GM12872 (cell line): Measurements from ENCODE around the gene RFX1.

Source experiments
- TF ChIP-seq, protein P1 (sequence below): IDR thresholded peaks from 3 replicates; pipeline ENCODE4 v1.5.1; 2011; ENCODE audit warnings: low read depth, mild to moderate bottlenecking, low read length, moderate library complexity; ENCODE audit not compliant: insufficient read depth

Gene RFX1

DNA sequence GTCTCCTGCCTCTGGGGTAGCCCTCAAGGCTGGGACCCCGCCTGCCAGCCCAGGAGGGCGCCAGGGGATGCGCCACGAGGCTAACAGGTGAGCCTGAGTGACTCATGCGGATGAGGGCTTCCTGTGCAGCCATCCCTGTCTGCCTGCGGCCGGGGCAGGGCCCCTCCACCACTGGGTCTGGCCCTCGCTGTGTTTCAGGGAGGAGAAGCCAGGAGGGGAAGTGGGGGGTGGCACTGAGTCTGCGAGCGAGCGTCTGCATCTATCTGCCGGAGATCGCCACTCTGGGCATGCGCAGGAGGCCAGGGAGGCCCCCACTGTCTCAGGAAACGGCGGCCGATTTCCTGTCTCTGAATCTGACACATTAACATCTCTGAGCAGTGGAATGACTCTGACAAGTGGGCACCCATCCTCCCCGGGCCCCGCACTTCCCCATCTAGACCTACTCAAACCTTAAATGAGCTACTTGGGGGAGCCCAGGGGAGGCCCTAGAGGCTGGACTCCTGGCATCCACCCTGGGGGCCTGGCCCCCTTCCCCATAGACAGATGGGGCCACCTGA is 19.7 kb downstream of the RFX1 start:
- TF ChIP-seq, protein P1, sequence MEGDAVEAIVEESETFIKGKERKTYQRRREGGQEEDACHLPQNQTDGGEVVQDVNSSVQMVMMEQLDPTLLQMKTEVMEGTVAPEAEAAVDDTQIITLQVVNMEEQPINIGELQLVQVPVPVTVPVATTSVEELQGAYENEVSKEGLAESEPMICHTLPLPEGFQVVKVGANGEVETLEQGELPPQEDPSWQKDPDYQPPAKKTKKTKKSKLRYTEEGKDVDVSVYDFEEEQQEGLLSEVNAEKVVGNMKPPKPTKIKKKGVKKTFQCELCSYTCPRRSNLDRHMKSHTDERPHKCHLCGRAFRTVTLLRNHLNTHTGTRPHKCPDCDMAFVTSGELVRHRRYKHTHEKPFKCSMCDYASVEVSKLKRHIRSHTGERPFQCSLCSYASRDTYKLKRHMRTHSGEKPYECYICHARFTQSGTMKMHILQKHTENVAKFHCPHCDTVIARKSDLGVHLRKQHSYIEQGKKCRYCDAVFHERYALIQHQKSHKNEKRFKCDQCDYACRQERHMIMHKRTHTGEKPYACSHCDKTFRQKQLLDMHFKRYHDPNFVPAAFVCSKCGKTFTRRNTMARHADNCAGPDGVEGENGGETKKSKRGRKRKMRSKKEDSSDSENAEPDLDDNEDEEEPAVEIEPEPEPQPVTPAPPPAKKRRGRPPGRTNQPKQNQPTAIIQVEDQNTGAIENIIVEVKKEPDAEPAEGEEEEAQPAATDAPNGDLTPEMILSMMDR, result no peak

DNA sequence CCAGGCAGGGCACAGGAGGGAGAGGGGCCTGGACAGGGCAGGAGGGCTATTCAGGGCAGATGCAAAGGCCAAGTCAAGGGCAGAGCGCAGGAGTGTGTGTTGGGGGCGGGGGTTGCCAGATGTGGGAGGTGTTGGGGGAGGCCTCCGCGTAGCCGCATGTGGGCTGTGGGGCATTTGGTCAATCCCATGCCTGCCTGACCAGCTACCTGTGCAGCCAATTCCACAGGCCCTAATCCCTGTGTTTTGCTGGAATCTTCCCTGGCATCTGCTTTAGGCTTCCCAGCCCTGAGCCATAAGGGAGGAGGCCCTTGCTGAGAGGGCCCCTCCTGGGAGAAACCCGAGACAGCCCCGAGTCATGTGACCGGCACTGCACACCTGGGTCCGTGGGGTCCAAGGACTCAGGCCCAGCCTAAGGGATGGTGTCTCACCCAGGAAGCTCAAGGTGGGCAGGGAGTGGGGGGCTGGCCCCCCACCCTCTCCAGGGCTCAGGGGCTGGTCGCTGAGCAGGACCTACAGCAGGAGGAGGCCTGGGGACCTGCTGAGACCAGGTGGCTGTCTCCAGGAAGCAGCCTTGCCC is 20.3 kb downstream of the RFX1 start:
- TF ChIP-seq, protein P1, result no peak

DNA sequence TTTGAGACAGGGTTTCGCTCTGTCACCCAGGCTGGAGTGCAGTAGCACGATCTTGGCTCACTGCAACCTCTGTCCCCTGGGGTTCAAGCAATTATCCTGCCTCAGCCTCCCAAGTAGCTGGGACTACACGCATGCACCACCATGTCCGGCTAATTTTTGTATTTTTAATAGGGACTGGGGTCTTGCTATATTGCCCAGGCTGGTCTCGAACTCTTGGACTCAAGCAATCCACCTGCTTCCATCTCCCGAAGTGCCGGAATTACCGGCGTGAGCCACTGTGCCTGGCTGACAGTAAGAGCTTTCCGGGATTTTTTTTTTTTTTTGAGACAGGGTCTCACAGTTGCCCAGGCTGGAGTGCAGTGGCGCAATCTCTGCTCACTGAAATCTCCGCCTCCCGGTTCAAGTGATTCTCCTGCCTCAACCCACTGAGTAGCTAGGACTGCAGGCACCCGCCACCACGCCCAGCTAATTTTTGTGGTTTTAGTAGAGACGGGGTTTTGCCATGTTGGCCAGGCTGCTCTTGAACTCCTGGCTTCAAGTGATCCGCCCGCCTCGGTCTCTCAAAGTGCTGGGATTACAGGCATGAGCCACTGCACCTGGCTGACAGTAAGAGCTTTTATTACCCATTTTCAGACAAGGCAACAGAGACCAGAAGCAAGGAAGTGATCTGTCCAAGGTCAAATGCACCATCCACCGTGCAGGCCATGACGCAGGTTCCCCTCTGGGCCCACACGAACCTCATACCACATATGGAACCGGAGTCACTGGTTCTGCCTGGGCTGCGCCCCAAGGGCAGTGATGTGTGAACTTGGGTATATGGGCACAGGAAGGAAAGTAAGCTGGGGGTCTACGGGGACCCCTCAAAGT is 21.0 kb downstream of the RFX1 start:
- TF ChIP-seq, protein P1, result no peak

DNA sequence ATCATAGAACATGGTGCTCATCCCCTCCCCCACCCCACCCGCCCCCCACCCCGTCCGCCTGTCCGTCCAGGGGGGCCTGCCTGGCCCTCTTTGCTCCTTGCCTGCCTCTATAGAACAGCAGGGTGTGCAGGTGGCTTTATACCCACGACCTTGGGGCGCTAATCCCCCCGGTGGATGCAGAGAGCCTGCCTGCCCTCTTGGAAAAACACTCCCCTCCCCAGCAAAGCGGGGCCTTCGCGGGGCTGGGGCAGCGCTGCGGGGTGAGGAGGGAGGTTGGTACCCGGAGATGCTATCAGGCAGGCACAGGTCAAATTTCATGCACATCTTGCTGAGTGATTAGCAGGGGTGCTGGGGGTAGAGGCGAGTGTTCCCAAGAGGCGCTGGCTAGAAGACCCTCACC is 21.9 kb downstream of the RFX1 start:
- TF ChIP-seq, protein P1, result no peak

DNA sequence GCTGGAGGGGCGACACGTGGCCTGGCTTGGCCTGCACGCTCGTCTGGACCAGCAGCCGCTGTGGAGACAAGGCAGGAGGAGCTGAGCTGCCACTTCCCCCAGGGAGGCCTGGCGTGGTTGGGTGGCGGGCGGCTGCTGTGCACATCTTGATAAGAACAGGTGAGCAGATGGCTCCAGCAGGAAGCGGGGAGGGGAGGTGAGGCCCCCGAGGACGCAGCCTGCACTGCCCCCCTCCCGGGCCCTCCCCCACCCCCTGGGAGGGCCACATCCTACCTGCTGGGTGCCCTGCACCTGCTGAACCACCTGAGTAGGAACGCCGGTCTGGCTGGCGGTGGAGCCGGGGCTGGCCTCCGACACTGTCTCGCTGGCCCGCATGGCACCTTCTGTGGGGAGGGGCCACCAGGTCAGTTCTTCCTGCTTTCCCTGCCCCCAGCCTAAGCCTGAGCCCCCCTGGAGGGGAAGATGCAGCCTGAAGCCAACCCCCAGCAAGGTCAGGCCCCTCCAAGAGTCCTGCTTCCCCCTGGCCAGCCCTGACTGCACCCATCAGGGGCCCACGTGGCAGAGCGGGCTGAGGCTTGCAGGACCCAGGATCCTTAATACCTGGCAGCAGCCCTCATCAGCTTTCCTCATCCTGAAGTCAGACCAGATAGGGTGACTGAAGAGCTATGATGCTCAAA is 22.8 kb downstream of the RFX1 start:
- TF ChIP-seq, protein P1, result no peak

DNA sequence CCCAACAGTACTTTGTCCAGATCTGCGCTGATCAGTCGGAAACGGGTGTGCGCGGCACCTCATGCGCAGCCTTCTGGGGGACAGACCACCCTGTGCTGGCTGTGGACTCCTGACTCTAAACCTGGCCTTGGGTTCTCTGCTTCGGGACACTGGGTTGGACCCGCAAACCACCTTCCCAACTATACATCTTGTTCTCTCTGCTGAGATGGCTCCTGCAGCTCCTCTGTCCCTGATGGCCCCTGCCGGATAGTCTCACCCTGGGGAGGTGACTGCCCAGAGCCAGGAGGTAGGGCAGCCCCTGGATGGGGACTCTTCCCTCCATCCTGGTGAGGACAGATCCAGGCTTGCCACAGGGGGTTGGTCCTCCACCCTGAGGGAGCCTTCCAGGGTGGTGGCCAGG is 23.3 kb downstream of the RFX1 start:
- TF ChIP-seq, protein P1, result no peak

DNA sequence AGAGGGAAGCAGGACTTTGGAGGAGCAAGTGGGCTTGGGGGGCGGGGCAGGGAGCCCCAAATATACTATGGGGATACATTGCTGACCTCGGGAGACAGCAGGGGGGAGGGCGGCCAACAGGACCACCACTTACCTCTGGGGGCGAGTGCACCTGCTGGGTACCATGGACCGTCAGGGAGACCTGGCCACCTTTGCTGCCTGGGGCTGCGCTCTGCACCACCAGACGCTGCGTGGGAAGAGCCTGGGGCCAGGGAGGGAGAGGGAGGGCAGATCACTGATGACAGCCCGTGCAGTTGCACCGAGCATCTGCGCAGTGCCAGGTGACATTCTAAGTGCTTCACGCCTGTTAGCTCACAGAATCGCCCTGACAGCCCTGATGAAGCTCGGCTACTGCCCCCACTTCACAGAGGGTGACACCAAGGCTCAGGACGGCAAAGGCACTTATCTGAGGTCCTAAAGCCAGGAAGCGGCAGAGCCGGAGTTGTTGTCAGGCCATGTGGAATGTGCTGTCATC is 24.1 kb downstream of the RFX1 start:
- TF ChIP-seq, protein P1, result no peak
